K562 (cell line): ENCODE measurements around the gene CFAP157. TPM values are rescaled to one million over a fixed set of nuclear protein-coding genes. Genes with fewer than 3 reads are reported as not detected.

Experiments
- BCOR ChIP-seq: fragments of 450-650 bp; IDR thresholded peaks from 2 replicates; pipeline ENCODE4 v1.6.1; 2016
- BRD9 ChIP-seq: fragments of 450-650 bp; IDR thresholded peaks from 2 replicates; pipeline ENCODE4 v1.6.1; 2018; ENCODE audit warnings: low read depth; ENCODE audit not compliant: partially characterized antibody
- HDAC1 ChIP-seq, 2 experiments: fragments of 450-650 bp; IDR thresholded peaks; 2 replicates each; pipeline ENCODE4 v1.6.1; 2016 to 2017; ENCODE audit warnings: inconsistent platforms in 1 of 2, mild to moderate bottlenecking in 1 of 2, moderate library complexity in 1 of 2
- MCM2 ChIP-seq: fragments of 450-650 bp; IDR thresholded peaks from 2 replicates; pipeline ENCODE4 v1.6.1; 2017; ENCODE audit warnings: low read depth, mild to moderate bottlenecking
- MXD1 ChIP-seq: fragments of 250-450 bp; sonication (Bioruptor Pico); IDR thresholded peaks from 2 replicates; pipeline ENCODE4 v1.8.0; 2021; ENCODE audit warnings: borderline replicate concordance, mild to moderate bottlenecking, moderate library complexity; ENCODE audit not compliant: poor library complexity, severe bottlenecking
- PHTF2 ChIP-seq: fragments of 250-450 bp; sonication (Bioruptor Pico); IDR thresholded peaks from 2 replicates; pipeline ENCODE4 v1.5.0; 2021; ENCODE audit warnings: mild to moderate bottlenecking
- ZKSCAN3 ChIP-seq: fragments of 250-450 bp; sonication (Bioruptor Pico); IDR thresholded peaks from 2 replicates; pipeline ENCODE4 v1.4.0; 2020
- ZNF263 ChIP-seq: sonication (generic); formaldehyde crosslinking; IDR thresholded peaks from 2 replicates; pipeline ENCODE4 v1.8.0; 2022; ENCODE audit warnings: mild to moderate bottlenecking, missing genetic modification reagents, borderline replicate concordance
- polyA plus RNA-seq, 8 experiments: library from polyadenylated mRNA; depleted of rRNA in 4 of 8; stranded (reverse) in 5 of 8; unstranded in 3 of 8; fragments of >200 nt; fragmentation: Nextera tagmentation in 2 of 8; fragmentation: Illumina TruSeq in 1 of 8; extraction: Ambion mirVana in 2 of 8; extraction: Trizol in 1 of 8; gene quantifications; 2 replicates each; pipeline versions ENCODE4 v1.2.1 to v1.2.3, GENCODE V29; 2011 to 2014; ENCODE audit warnings: inconsistent platforms in 1 of 8, missing spikeins in 1 of 8
- total RNA-seq, 7 experiments: library from RNA; depleted of rRNA in 6 of 7; stranded (reverse); fragments of >200 nt in 6 of 7; fragmentation: Illumina TruSeq in 2 of 7; extraction: Trizol in 2 of 7; gene quantifications; 2 replicates each; pipeline versions ENCODE4 v1.2.1 to v1.2.3, GENCODE V29; 2011 to 2021; ENCODE audit warnings: low replicate concordance in 1 of 7
- TF ChIP-seq, protein P1 (sequence below): fragments of 450-650 bp; IDR thresholded peaks from 2 replicates; pipeline ENCODE4 v1.6.1; 2017; ENCODE audit warnings: mild to moderate bottlenecking, moderate library complexity
- TF ChIP-seq, protein P2 (sequence below): fragments of 250-450 bp; sonication (Bioruptor Pico); IDR thresholded peaks from 2 replicates; pipeline ENCODE4 v1.9.0; 2021; ENCODE audit warnings: mild to moderate bottlenecking, inconsistent platforms
- TF ChIP-seq, protein P3 (sequence below), 2 experiments: fragments of 450-650 bp; formaldehyde crosslinking in 1 of 2; IDR thresholded peaks; 2 replicates each; pipeline versions ENCODE4 v1.4.0 to v1.6.1; 2014 to 2020; ENCODE audit warnings: mild to moderate bottlenecking in 2 of 2, borderline replicate concordance in 1 of 2, low read depth in 1 of 2
- TF ChIP-seq, protein P4 (sequence below): conservative IDR thresholded peaks from 2 replicates; pipeline ENCODE4 v1.6.1; 2011; ENCODE audit warnings: low read depth, mild to moderate bottlenecking, low read length; ENCODE audit not compliant: control insufficient read depth

The CFAP157 gene
- total and polyA plus RNA-seq, 9 of the 15 experiments (the other 6 are each of a cell fraction or from before 2014, with no cell fraction given): 0.03 TPM; not detected in 8

DNA sequence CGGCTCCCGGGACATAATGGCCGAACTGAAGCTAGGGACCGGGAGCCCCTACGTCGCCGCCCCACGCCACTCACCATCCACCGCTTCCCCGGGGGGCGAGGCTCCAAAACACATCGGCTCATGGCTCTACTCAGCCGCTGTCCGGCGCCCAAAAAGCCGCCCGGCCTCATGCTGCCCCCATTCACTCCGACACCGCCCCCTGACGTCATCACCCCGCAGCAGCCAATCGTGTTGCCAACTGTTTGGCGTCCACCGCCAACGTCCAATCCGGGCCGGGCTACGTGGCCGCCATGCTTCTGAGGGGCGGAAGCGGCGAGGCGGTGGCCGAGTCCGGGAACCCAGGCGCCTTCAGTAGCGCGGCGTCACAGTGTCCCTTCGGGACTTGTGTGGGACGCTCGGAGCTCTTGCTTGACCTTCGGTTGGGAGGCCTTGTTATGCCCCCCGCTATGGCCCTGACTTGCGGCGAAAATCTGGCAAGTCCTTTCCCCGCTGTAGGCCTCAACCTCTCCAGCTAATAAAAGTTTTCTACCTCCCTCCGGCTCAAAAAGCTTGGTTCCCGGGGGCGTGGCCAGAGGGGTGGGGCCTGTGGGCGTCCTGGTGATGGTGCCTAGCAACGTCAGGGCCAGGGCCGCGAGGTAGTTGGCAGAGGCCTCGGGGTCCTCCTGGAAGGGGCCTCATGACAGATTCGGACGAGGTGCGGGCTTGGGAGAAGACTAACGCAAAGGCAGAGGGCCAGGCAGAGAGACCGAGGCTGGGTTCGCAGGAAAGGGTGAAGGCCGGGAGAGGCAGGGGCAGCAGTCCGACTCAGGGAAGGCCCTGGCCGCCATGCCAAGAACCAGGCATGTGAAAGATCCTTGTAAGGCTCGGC lies 8.9 kb downstream of the CFAP157 start, which contains the start of the genes PTRH1 and TTC16 (continued):
- TF ChIP-seq BRD9 (no peak), MCM2 (no peak), MXD1 (CRISPR knock-in tag) (no peak), HDAC1 (IDR thresholded peaks at IDR 0.05) (peak in 1 of 2 experiments; percentile 96; a peak in 2 of 4 replicates), BCOR (no peak), ZNF263 (CRISPR knock-in tag) (no peak; the same call in 1 of the 2 replicates), ZKSCAN3 (CRISPR knock-in tag) (no peak), PHTF2 (CRISPR knock-in tag) (no peak)
- TF ChIP-seq, protein P1, sequence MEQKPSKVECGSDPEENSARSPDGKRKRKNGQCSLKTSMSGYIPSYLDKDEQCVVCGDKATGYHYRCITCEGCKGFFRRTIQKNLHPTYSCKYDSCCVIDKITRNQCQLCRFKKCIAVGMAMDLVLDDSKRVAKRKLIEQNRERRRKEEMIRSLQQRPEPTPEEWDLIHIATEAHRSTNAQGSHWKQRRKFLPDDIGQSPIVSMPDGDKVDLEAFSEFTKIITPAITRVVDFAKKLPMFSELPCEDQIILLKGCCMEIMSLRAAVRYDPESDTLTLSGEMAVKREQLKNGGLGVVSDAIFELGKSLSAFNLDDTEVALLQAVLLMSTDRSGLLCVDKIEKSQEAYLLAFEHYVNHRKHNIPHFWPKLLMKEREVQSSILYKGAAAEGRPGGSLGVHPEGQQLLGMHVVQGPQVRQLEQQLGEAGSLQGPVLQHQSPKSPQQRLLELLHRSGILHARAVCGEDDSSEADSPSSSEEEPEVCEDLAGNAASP: no peak
- TF ChIP-seq, protein P2, sequence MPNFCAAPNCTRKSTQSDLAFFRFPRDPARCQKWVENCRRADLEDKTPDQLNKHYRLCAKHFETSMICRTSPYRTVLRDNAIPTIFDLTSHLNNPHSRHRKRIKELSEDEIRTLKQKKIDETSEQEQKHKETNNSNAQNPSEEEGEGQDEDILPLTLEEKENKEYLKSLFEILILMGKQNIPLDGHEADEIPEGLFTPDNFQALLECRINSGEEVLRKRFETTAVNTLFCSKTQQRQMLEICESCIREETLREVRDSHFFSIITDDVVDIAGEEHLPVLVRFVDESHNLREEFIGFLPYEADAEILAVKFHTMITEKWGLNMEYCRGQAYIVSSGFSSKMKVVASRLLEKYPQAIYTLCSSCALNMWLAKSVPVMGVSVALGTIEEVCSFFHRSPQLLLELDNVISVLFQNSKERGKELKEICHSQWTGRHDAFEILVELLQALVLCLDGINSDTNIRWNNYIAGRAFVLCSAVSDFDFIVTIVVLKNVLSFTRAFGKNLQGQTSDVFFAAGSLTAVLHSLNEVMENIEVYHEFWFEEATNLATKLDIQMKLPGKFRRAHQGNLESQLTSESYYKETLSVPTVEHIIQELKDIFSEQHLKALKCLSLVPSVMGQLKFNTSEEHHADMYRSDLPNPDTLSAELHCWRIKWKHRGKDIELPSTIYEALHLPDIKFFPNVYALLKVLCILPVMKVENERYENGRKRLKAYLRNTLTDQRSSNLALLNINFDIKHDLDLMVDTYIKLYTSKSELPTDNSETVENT (CRISPR knock-in tag): peak; percentile 71; the same call in 1 of the 2 replicates
- TF ChIP-seq, protein P3, sequence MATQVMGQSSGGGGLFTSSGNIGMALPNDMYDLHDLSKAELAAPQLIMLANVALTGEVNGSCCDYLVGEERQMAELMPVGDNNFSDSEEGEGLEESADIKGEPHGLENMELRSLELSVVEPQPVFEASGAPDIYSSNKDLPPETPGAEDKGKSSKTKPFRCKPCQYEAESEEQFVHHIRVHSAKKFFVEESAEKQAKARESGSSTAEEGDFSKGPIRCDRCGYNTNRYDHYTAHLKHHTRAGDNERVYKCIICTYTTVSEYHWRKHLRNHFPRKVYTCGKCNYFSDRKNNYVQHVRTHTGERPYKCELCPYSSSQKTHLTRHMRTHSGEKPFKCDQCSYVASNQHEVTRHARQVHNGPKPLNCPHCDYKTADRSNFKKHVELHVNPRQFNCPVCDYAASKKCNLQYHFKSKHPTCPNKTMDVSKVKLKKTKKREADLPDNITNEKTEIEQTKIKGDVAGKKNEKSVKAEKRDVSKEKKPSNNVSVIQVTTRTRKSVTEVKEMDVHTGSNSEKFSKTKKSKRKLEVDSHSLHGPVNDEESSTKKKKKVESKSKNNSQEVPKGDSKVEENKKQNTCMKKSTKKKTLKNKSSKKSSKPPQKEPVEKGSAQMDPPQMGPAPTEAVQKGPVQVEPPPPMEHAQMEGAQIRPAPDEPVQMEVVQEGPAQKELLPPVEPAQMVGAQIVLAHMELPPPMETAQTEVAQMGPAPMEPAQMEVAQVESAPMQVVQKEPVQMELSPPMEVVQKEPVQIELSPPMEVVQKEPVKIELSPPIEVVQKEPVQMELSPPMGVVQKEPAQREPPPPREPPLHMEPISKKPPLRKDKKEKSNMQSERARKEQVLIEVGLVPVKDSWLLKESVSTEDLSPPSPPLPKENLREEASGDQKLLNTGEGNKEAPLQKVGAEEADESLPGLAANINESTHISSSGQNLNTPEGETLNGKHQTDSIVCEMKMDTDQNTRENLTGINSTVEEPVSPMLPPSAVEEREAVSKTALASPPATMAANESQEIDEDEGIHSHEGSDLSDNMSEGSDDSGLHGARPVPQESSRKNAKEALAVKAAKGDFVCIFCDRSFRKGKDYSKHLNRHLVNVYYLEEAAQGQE (IDR thresholded peaks at IDR 0.05; ENCODE audit: borderline replicate concordance): no peak
- TF ChIP-seq, protein P3 (CRISPR knock-in tag; IDR thresholded peaks at IDR 0.05; ENCODE audit: low read depth): no peak
- TF ChIP-seq, protein P4, sequence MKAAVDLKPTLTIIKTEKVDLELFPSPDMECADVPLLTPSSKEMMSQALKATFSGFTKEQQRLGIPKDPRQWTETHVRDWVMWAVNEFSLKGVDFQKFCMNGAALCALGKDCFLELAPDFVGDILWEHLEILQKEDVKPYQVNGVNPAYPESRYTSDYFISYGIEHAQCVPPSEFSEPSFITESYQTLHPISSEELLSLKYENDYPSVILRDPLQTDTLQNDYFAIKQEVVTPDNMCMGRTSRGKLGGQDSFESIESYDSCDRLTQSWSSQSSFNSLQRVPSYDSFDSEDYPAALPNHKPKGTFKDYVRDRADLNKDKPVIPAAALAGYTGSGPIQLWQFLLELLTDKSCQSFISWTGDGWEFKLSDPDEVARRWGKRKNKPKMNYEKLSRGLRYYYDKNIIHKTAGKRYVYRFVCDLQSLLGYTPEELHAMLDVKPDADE: peak; percentile 96
